ENCODE data around the gene EXOC3L4. TPM values are rescaled to one million over a fixed set of nuclear protein-coding genes. Genes with fewer than 3 reads are reported as not detected.
"Not testable (repeated sequence)": the region's sequence is repeated elsewhere in the genome, so short reads cannot be mapped to it uniquely, and the experiment has no call there.

EXOC3L4 gene
- total RNA-seq, 3 donors from 2014 or later = 16.7 to 29.1 (median 26.1) TPM

- H3K4me1 ChIP-seq (ENCODE audit: low read depth) = peaks cover 33% of the 10 kb centered on the region
Observed at GRCh38 chr14:103118018-103118662, 23.6 kb downstream of the EXOC3L4 start.

GRCh38 chr14:103118663-103119404, 24.3 kb downstream of the EXOC3L4 start:
- Histone ChIP-seq H3K9me3 (no peaks in the 10 kb centered on the region), H3K4me3 (no peak overlapping the region), H3K36me3 (ENCODE audit: low read depth) (no peaks in the 10 kb centered on the region), H3K4me1 (ENCODE audit: low read depth) (peaks cover 39% of the 10 kb centered on the region)
- no peak for TF ChIP-seq CTCF (IDR thresholded peaks at IDR 0.05)
- intact Hi-C loops (cut with DNase I, micrococcal nuclease) = no loop called here
- DNase-seq (peak; percentile 59 to 86 (median 66)), ATAC-seq (peak; percentile 5)

More at GRCh38 chr14:103118018-103118662, 23.6 kb downstream of the EXOC3L4 start:
- Histone ChIP-seq H3K9me3 (no peaks in the 10 kb centered on the region), H3K36me3 (ENCODE audit: low read depth) (no peaks in the 10 kb centered on the region), H3K4me3 (no peak overlapping the region)
- no peak for TF ChIP-seq CTCF (IDR thresholded peaks at IDR 0.05)
- peak in 2 of 3 donors; percentile 59 to 68 for DNase-seq
- intact Hi-C loops (cut with DNase I, micrococcal nuclease) = no loop called here
- peak; percentile 8 for ATAC-seq

- H3K4me1 ChIP-seq (ENCODE audit: low read depth) = peaks cover 41% of the 10 kb centered on the region
- peak in 1 of 3 donors; percentile 11 for DNase-seq
- H3K4me3 ChIP-seq; H3K36me3 ChIP-seq (ENCODE audit: low read depth); H3K9me3 ChIP-seq; intact Hi-C loops (cut with DNase I, micrococcal nuclease); ATAC-seq: not testable (repeated sequence)
Observed at GRCh38 chr14:103119527-103119926, 25.0 kb downstream of the EXOC3L4 start.

- DNase-seq (peak in 2 of 3 donors; percentile 61 to 76), ATAC-seq (peak; percentile 33)
- Histone ChIP-seq H3K4me3 (no peak overlapping the region), H3K4me1 (ENCODE audit: low read depth) (peaks cover 41% of the 10 kb centered on the region), H3K36me3 (ENCODE audit: low read depth) (no peaks in the 10 kb centered on the region), H3K9me3 (no peaks in the 10 kb centered on the region)
- intact Hi-C loops (cut with DNase I, micrococcal nuclease) = no loop called here
- TF ChIP-seq CTCF (IDR thresholded peaks at IDR 0.05) = no peak
Observed at GRCh38 chr14:103121121-103121845, 26.8 kb downstream of the EXOC3L4 start.

GRCh38 chr14:103121846-103122584, 27.5 kb downstream of the EXOC3L4 start:
- no peaks in the 10 kb centered on the region for H3K9me3 ChIP-seq
- peak; percentile 27 for ATAC-seq
- peak; percentile 81 to 91 (median 81) for DNase-seq
- H3K4me1 ChIP-seq (ENCODE audit: low read depth) = peaks cover 41% of the 10 kb centered on the region
- intact Hi-C loops (cut with DNase I, micrococcal nuclease) = no loop called here
- H3K36me3 ChIP-seq (ENCODE audit: low read depth) = no peaks in the 10 kb centered on the region
- no peak overlapping the region for H3K4me3 ChIP-seq
- TF ChIP-seq CTCF (IDR thresholded peaks at IDR 0.05) = no peak
